ENCODE data around the gene YJU2.
"Not testable (repeated sequence)": the region's sequence is repeated elsewhere in the genome, so short reads cannot be mapped to it uniquely, and the experiment has no call there.

Gene YJU2

DNA sequence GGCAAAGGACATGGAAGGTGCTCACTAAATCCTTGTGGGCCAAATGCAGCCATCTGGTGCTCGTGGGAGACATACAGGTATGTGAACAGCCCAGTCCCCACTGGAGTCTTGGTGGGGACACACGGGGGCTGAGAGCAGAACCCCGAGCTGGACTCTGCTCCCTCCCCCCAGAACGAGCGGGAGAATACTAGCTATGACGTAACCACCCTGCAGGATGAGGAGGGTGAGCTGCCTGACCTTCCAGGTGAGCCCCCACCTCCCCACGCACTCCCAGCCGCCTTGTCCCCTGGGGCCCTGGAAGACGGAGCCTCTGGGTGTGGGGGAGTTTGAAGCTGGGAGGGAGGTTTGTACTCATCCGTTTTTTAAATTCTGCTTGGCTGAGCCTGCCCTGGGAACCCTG lies 31.1 kb upstream of the YJU2 start:
- no peak for TF ChIP-seq CTCF (IDR thresholded peaks at IDR 0.05; ENCODE audit: low read depth, low read length)
- in situ Hi-C loops (cut with HindIII; ENCODE audit: low sequenced_read_pairs), result no loop called here
- no peak overlapping the region for H3K4me3 ChIP-seq (ENCODE audit: low read depth, low read length)
- DNase-seq (ENCODE audit: low read depth, low spot score), result no peak

- in situ Hi-C loops (cut with HindIII; ENCODE audit: low sequenced_read_pairs), result no loop called here
- H3K4me3 ChIP-seq (ENCODE audit: low read depth, low read length), result no peak overlapping the region
- DNase-seq (ENCODE audit: low read depth, low spot score), result no peak
- no peak for TF ChIP-seq CTCF (IDR thresholded peaks at IDR 0.05; ENCODE audit: low read depth, low read length)
Observed at GRCh38 chr19:4216846-4217245, 30.0 kb upstream of the YJU2 start.

DNA sequence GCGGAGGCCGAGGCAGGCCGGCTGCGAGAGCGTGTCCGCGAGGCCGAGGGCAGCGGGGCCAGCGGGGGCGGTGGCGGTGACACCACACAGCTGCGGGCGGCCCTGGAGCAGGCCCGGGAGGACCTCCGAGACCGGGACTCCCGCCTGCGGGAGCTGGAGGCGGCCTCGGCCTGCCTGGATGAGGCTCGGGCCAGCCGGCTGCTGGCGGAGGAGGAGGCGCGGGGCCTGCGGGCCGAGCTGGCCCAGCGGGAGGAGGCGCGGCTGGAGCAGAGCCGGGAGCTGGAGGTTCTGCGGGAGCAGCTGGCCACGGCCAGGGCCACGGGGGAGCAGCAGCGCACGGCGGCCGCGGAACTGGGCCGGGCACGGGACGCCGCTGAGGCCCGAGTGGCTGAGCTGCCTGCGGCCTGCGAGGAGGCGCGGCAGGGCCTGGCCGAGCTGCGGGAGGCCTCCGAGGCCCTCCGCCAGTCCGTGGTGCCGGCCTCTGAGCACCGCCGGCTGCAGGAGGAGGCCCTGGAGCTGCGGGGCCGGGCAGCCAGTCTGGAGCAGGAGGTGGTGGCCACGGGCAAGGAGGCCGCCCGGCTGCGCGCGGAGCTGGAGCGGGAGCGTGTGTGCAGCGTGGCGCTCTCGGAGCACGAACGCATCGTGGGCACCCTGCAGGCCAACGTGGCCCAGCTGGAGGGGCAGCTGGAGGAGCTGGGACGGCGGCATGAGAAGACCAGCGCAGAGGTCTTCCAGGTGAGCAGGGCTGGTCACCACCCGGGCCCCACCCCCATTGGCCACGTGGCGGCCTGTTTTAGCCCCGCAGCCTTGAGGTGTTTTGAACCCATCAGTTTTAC lies 29.2 kb upstream of the YJU2 start:
- in situ Hi-C loops (cut with HindIII; ENCODE audit: low sequenced_read_pairs), result no loop called here
- TF ChIP-seq CTCF (IDR thresholded peaks at IDR 0.05; ENCODE audit: low read depth, low read length), result no peak
- H3K4me3 ChIP-seq (ENCODE audit: low read depth, low read length), result no peak overlapping the region
- no peak for DNase-seq (ENCODE audit: low read depth, low spot score)

- DNase-seq (ENCODE audit: low read depth, low spot score); in situ Hi-C loops (cut with HindIII; ENCODE audit: low sequenced_read_pairs); H3K4me3 ChIP-seq (ENCODE audit: low read depth, low read length): not testable (repeated sequence)
Observed at GRCh38 chr19:4218523-4218922, 28.4 kb upstream of the YJU2 start.

DNA sequence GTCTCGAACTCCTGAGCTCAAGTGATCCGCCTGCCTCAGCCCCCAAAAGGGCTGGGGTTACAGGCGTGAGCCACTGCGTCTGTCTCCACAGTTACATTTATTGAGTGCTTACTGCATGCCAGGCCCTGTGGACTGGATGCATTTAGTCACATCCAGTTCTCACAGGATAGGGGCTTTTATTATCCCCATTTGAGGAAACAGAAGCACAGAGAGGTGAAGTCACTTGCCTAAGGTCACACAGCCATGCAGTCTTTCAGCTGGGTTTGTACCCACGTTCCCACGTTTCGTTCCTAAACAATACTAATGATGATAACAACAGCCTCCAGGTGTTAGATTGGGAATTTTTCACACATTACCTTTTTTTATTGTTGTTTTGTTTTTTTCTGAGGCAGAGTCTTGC lies 26.7 kb upstream of the YJU2 start:
- TF ChIP-seq CTCF (IDR thresholded peaks at IDR 0.05; ENCODE audit: low read depth, low read length), result no peak
- in situ Hi-C loops (cut with HindIII; ENCODE audit: low sequenced_read_pairs), result no loop called here
- DNase-seq (ENCODE audit: low read depth, low spot score), result no peak
- H3K4me3 ChIP-seq (ENCODE audit: low read depth, low read length), result no peak overlapping the region

GRCh38 chr19:4224470-4224869 lies 22.4 kb upstream of the YJU2 start:
- no peak for TF ChIP-seq CTCF (IDR thresholded peaks at IDR 0.05; ENCODE audit: low read depth, low read length)
- H3K4me3 ChIP-seq (ENCODE audit: low read depth, low read length), result no peak overlapping the region
- in situ Hi-C loops (cut with HindIII; ENCODE audit: low sequenced_read_pairs), result no loop called here
- DNase-seq (ENCODE audit: low read depth, low spot score), result no peak

DNA sequence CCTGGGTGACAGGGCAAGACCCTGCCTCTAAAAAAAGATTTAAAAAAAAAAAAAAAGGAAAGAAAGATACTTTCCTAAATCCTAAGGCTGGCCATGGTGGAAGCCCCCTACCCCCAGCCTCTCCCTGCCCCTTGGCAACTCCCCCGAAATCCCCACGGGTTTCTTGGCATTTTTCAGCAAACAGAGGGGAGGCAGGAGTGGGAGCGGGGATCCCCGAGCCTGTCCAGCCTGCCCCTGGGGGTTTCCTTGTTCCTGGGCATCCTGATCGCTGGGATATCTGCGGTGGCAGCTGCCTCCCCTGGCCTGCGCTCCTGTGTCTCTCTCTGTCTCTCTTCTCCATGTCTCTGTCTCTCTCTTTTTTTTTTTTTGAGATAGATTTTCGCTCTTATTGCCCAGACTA lies 21.0 kb upstream of the YJU2 start:
- DNase-seq (ENCODE audit: low read depth, low spot score), result no peak
- no peak for TF ChIP-seq CTCF (IDR thresholded peaks at IDR 0.05; ENCODE audit: low read depth, low read length)
- H3K4me3 ChIP-seq (ENCODE audit: low read depth, low read length), result no peak overlapping the region
- in situ Hi-C loops (cut with HindIII; ENCODE audit: low sequenced_read_pairs), result no loop called here

All from astrocyte of the spinal cord (primary cell).